Measurements from ENCODE around the gene ZNF532.
A peak's percentile ranks its signal among the peaks of the same experiment; 100 is the strongest.

Gene ZNF532, protein sequence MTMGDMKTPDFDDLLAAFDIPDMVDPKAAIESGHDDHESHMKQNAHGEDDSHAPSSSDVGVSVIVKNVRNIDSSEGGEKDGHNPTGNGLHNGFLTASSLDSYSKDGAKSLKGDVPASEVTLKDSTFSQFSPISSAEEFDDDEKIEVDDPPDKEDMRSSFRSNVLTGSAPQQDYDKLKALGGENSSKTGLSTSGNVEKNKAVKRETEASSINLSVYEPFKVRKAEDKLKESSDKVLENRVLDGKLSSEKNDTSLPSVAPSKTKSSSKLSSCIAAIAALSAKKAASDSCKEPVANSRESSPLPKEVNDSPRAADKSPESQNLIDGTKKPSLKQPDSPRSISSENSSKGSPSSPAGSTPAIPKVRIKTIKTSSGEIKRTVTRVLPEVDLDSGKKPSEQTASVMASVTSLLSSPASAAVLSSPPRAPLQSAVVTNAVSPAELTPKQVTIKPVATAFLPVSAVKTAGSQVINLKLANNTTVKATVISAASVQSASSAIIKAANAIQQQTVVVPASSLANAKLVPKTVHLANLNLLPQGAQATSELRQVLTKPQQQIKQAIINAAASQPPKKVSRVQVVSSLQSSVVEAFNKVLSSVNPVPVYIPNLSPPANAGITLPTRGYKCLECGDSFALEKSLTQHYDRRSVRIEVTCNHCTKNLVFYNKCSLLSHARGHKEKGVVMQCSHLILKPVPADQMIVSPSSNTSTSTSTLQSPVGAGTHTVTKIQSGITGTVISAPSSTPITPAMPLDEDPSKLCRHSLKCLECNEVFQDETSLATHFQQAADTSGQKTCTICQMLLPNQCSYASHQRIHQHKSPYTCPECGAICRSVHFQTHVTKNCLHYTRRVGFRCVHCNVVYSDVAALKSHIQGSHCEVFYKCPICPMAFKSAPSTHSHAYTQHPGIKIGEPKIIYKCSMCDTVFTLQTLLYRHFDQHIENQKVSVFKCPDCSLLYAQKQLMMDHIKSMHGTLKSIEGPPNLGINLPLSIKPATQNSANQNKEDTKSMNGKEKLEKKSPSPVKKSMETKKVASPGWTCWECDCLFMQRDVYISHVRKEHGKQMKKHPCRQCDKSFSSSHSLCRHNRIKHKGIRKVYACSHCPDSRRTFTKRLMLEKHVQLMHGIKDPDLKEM (N-terminal part only)

DNA sequence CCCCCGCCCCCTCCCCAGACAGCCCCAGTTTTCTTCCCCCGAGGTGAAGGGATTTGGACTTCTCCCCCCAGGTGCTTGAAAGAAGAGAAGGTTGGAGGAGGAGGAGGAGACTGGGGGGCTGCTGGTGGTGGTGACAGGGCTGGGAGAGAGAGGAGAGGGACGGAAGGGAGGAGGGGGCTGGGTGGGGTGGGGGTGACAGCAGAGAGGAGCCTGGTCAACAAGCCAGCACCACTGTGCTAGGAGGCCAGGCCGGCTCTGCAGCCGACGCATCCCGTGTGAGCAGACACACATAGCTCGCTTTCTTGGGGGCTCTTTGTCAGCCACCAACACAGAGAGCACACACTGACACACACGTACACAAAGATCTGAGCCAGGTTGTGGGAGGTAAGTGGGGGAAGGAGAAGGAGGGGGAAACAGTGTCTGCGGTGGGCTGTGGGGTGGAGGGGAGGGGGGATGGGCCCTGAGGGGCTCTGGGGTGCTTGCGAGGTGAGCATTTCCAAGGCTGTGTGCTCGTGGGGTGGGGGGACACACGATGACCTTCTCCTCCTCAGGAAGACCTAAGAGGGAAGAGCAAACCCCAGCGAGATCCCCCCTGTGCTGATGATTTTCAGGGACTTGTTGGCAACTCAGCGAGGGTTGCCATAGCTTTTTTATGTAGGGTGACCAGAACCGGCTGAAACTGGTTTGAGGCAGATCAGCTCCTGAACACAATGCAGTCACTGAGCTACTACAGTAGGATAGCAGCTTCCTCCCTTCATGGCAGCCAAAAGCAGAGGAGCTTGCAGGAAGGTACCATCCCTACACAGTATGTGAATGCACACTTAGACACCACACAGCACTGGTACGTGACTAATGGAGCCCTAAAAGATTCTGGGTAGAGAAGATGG, at the start of gene ZNF532:
ZNF532 (plus strand) TSS at position 732 of the 887 bp plus-strand sequence. CDS start 53,411 bp downstream, outside the sequence.
- Histone ChIP-seq H2AFZ (ENCODE audit: low read length) (no peak within 1 kb of the TSS), H3K9me2 (ENCODE audit: low read depth, low read length) (no peaks in the 10 kb centered on the region), H3K4me2 (ENCODE audit: low read length) (peak within 1 kb of the TSS; percentile 70), H3F3A (ENCODE audit: insufficient read depth, low read length) (no peaks in the 10 kb centered on the region), H3K36me3 (ENCODE audit: insufficient read depth, low read length) (peaks cover 43% of the 10 kb centered on the region), H3K9me3 (ENCODE audit: low read length) (0 out of 2 replicates have a peak, but pooled peaks cover 4% of the 10 kb centered on the region), H4K20me1 (ENCODE audit: insufficient read depth, low read length) (no peaks in the 10 kb centered on the region), H3K9ac (ENCODE audit: low read length) (peak within 1 kb of the TSS; percentile 91), H3K79me2 (ENCODE audit: insufficient read depth, low read length) (no peaks in the 10 kb centered on the region), H3K4me3 (ENCODE audit: low read depth, low read length, poor library complexity, severe bottlenecking) (peak within 1 kb of the TSS; percentile 55), H3K27me3 (ENCODE audit: insufficient read depth, low read length) (no peaks in the 10 kb centered on the region), H3K27ac (ENCODE audit: low read depth, low read length, poor library complexity, severe bottlenecking) (peak within 1 kb of the TSS; percentile 90), H3K4me1 (ENCODE audit: insufficient read depth, low read length, severe bottlenecking) (peaks cover 58% of the 10 kb centered on the region)
- TF ChIP-seq, protein P1, sequence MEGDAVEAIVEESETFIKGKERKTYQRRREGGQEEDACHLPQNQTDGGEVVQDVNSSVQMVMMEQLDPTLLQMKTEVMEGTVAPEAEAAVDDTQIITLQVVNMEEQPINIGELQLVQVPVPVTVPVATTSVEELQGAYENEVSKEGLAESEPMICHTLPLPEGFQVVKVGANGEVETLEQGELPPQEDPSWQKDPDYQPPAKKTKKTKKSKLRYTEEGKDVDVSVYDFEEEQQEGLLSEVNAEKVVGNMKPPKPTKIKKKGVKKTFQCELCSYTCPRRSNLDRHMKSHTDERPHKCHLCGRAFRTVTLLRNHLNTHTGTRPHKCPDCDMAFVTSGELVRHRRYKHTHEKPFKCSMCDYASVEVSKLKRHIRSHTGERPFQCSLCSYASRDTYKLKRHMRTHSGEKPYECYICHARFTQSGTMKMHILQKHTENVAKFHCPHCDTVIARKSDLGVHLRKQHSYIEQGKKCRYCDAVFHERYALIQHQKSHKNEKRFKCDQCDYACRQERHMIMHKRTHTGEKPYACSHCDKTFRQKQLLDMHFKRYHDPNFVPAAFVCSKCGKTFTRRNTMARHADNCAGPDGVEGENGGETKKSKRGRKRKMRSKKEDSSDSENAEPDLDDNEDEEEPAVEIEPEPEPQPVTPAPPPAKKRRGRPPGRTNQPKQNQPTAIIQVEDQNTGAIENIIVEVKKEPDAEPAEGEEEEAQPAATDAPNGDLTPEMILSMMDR (IDR thresholded peaks at IDR 0.05; ENCODE audit: low read length): no peak
- TF ChIP-seq EZH2 (IDR thresholded peaks at IDR 0.05; ENCODE audit: borderline replicate concordance, low read length): no peak

DNA sequence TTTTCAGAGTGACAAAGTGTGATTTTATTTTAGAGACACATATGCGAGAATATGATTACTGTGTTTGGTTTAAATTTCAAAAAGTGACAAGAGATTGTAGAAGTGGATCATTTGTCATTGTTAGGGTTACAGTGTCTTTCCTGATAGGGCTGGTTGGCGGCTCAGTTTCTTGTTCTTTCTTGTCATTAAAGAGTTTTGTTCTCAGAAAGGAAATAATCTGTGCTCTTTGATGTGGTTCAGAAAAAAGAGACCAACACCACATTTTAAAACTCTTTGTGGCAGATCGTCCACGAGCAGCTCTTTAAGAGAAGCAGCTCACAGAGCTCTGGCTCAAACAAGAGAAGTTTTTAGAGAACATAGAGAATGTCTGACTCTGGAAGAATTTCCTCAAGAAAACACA, 45.6 kb upstream of the ZNF532 start:
- H3F3A ChIP-seq (ENCODE audit: insufficient read depth, low read length): no peaks in the 10 kb centered on the region
- no peaks in the 10 kb centered on the region for H3K36me3 ChIP-seq (ENCODE audit: insufficient read depth, low read length)
- no peak overlapping the region for H3K27ac ChIP-seq (ENCODE audit: low read depth, low read length, poor library complexity, severe bottlenecking)
- no peak for TF ChIP-seq EZH2 (IDR thresholded peaks at IDR 0.05; ENCODE audit: borderline replicate concordance, low read length)
- TF ChIP-seq, protein P1 (IDR thresholded peaks at IDR 0.05; ENCODE audit: low read length): no peak
- no peaks in the 10 kb centered on the region for H3K9me2 ChIP-seq (ENCODE audit: low read depth, low read length)
- H3K4me1 ChIP-seq (ENCODE audit: insufficient read depth, low read length, severe bottlenecking): peaks cover 11% of the 10 kb centered on the region
- H2AFZ ChIP-seq (ENCODE audit: low read length): no peak overlapping the region
- no peak overlapping the region for H3K4me2 ChIP-seq (ENCODE audit: low read length)
- no peak overlapping the region for H3K4me3 ChIP-seq (ENCODE audit: low read depth, low read length, poor library complexity, severe bottlenecking)
- H3K9ac ChIP-seq (ENCODE audit: low read length): no peak overlapping the region
- H3K27me3 ChIP-seq (ENCODE audit: insufficient read depth, low read length): no peaks in the 10 kb centered on the region; the same call in 1 of the 2 replicates
- no peaks in the 10 kb centered on the region for H3K79me2 ChIP-seq (ENCODE audit: insufficient read depth, low read length)
- no peaks in the 10 kb centered on the region for H3K9me3 ChIP-seq (ENCODE audit: low read length)
- no peaks in the 10 kb centered on the region for H4K20me1 ChIP-seq (ENCODE audit: insufficient read depth, low read length)

Measured in OCI-LY1 (cell line).